Measurements from ENCODE around the gene ZDHHC20. TPM values are rescaled to one million over a fixed set of nuclear protein-coding genes. Genes with fewer than 3 reads are reported as not detected.

The ZDHHC20 gene
- total RNA-seq, 4 donors from 2014 or later: 75.8 to 90.2 (median 79.3) TPM

GRCh38 chr13:21470785-21471184, 11.7 kb upstream of the ZDHHC20 start:
- intact Hi-C loops (cut with DNase I): no loop called here
- no peaks in the 10 kb centered on the region for H3K36me3 ChIP-seq

GRCh38 chr13:21466527-21466926, 7.4 kb upstream of the ZDHHC20 start:
- no peaks in the 10 kb centered on the region for H3K27me3 ChIP-seq
- 63 to 72% methylated on average over 7 of the region's 7 CpGs for WGBS, 2 donors
- DNase-seq: no peak
- TF ChIP-seq POLR2A (IDR thresholded peaks at IDR 0.05): no peak
- TF ChIP-seq CTCF (IDR thresholded peaks at IDR 0.05): no peak
- H3K4me1 ChIP-seq: no peaks in the 10 kb centered on the region
- no peaks in the 10 kb centered on the region for H3K36me3 ChIP-seq
- intact Hi-C loops (cut with DNase I): no loop called here
- no peak overlapping the region for H3K4me3 ChIP-seq (replicated peaks in 1 of 3)
- H3K9me3 ChIP-seq: no peaks in the 10 kb centered on the region
- peak overlapping the region in 1 of 3 donors; percentile 14 for H3K27ac ChIP-seq

More at GRCh38 chr13:21470785-21471184, 11.7 kb upstream of the ZDHHC20 start:
- Histone ChIP-seq H3K9me3 (no peaks in the 10 kb centered on the region), H3K27ac (no peak overlapping the region), H3K27me3 (no peaks in the 10 kb centered on the region), H3K4me1 (no peaks in the 10 kb centered on the region), H3K4me3 (replicated peaks in 1 of 3) (no peak overlapping the region)
- no peak for TF ChIP-seq CTCF (IDR thresholded peaks at IDR 0.05)
- no peak for DNase-seq

GRCh38 chr13:21465710-21466160, 6.6 kb upstream of the ZDHHC20 start:
- H3K4me3 ChIP-seq (replicated peaks in 1 of 3): no peak overlapping the region
- intact Hi-C loops (cut with DNase I): no loop called here
- no peaks in the 10 kb centered on the region for H3K27me3 ChIP-seq
- no peaks in the 10 kb centered on the region for H3K9me3 ChIP-seq
- H3K4me1 ChIP-seq: no peaks in the 10 kb centered on the region
- WGBS, 2 donors: 34 to 43% methylated on average over 9 of the region's 9 CpGs
- peak overlapping the region in 2 of 3 donors; percentile 14 to 15 for H3K27ac ChIP-seq
- no peak for TF ChIP-seq POLR2A (IDR thresholded peaks at IDR 0.05)
- TF ChIP-seq CTCF (IDR thresholded peaks at IDR 0.05): no peak
- DNase-seq: peak in 1 of 2 donors; percentile 27
- H3K36me3 ChIP-seq: no peaks in the 10 kb centered on the region

- Histone ChIP-seq H3K27ac (no peak overlapping the region), H3K27me3 (no peaks in the 10 kb centered on the region), H3K4me3 (replicated peaks in 1 of 3) (no peak overlapping the region), H3K4me1 (no peaks in the 10 kb centered on the region), H3K9me3 (no peaks in the 10 kb centered on the region), H3K36me3 (no peaks in the 10 kb centered on the region)
- TF ChIP-seq POLR2A (IDR thresholded peaks at IDR 0.05) (no peak), CTCF (IDR thresholded peaks at IDR 0.05) (no peak)
- DNase-seq: no peak
- intact Hi-C loops (cut with DNase I): no loop called here
These were observed 4.3 kb upstream of the ZDHHC20 start for GRCh38 chr13:21463424-21463823.

- Histone ChIP-seq H3K9me3 (no peaks in the 10 kb centered on the region), H3K4me1 (peaks cover 0 to 12% of the 10 kb centered on the region in 2 donors), H3K27ac (no peak overlapping the region), H3K36me3 (no peaks in the 10 kb centered on the region), H3K4me3 (replicated peaks in 1 of 3) (no peak overlapping the region), H3K27me3 (no peaks in the 10 kb centered on the region)
- no peak for DNase-seq
- intact Hi-C loops (cut with DNase I): no loop called here
- TF ChIP-seq CTCF (IDR thresholded peaks at IDR 0.05) (no peak), POLR2A (IDR thresholded peaks at IDR 0.05) (no peak)
- 79 to 94% methylated on average over 3 of the region's 3 CpGs for WGBS, 2 donors
These were observed 2.0 kb upstream of the ZDHHC20 start for GRCh38 chr13:21461131-21461530.

Data from thyroid gland (tissue), 4 donors.